Measurements from ENCODE around the gene MTMR4.

DNA sequence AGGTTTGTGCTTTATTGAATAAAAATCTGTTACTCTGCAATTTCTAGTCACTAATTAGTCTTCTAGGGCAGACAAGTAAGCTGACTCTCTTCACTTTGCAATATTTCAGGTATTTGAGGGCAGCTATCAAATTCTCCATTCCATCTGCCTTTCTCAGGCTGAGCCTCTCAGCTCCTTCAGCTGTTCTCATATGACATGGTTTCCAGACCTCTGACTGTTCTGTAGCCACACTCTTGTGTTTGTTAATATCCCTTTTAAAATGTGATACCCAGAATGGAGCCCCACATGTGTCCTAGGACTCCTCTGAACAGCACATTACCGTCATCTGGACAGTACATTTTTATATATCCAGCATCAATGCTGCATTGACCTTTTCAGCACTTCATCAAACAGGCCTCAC lies 46.1 kb upstream of the MTMR4 start:
- TF ChIP-seq, protein P1, sequence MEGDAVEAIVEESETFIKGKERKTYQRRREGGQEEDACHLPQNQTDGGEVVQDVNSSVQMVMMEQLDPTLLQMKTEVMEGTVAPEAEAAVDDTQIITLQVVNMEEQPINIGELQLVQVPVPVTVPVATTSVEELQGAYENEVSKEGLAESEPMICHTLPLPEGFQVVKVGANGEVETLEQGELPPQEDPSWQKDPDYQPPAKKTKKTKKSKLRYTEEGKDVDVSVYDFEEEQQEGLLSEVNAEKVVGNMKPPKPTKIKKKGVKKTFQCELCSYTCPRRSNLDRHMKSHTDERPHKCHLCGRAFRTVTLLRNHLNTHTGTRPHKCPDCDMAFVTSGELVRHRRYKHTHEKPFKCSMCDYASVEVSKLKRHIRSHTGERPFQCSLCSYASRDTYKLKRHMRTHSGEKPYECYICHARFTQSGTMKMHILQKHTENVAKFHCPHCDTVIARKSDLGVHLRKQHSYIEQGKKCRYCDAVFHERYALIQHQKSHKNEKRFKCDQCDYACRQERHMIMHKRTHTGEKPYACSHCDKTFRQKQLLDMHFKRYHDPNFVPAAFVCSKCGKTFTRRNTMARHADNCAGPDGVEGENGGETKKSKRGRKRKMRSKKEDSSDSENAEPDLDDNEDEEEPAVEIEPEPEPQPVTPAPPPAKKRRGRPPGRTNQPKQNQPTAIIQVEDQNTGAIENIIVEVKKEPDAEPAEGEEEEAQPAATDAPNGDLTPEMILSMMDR (IDR thresholded peaks at IDR 0.05; ENCODE audit: low read length) = no peak
- TF ChIP-seq EZH2phosphoT487 (IDR thresholded peaks at IDR 0.05; ENCODE audit: low read length) (no peak), EZH2 (optimal IDR thresholded peaks at IDR 0.05; ENCODE audit: low read depth, low read length) (no peak)

Measured in MM.1S (cell line).